Ovary (tissue), 9 donors: ENCODE results near the gene CLEC3A. TPM values are rescaled to one million over a fixed set of nuclear protein-coding genes. Genes with fewer than 3 reads are reported as not detected.

Source experiments
- DNase-seq, 5 donors: peaks; one replicate each; pipeline ENCODE4 v3.0.0-alpha.2; 2019 to 2020
- H3K27ac ChIP-seq, 2 donors: fragments of 200-600 bp; one replicate each; pipeline versions ENCODE4 v1.5.1 to v1.8.0; 2019 to 2022
- H3K27me3 ChIP-seq: fragments of 200-600 bp; one replicate; pipeline ENCODE4 v1.8.0; 2022
- H3K36me3 ChIP-seq: fragments of 200-600 bp; sonication (generic); one replicate; pipeline ENCODE4 v1.5.1; 2019
- H3K4me1 ChIP-seq: one replicate; pipeline ENCODE4 v1.8.1; 2013; ENCODE audit warnings: mild to moderate bottlenecking, moderate library complexity; ENCODE audit not compliant: insufficient read depth
- H3K4me3 ChIP-seq: fragments of 200-600 bp; sonication (generic); one replicate; pipeline ENCODE4 v1.5.1; 2017
- H3K9me3 ChIP-seq, 2 donors: fragments of 200-600 bp in 1 of 2; sonication (generic) in 1 of 2; one replicate each; pipeline versions ENCODE4 v1.5.1 to v1.8.1; 2013 to 2019; ENCODE audit warnings: mild to moderate bottlenecking in 1 of 2, moderate library complexity in 1 of 2
- CTCF ChIP-seq, 3 donors: fragments of 450-650 bp in 2 of 3; fragments of 200-600 bp in 1 of 3; IDR thresholded peaks; one replicate each; pipeline versions ENCODE4 v1.5.1 to v1.8.0; 2016 to 2022; ENCODE audit warnings: antibody characterized with exemption in 3 of 3, mild to moderate bottlenecking in 1 of 3
- EP300 ChIP-seq: sonication (generic); formaldehyde crosslinking; IDR thresholded peaks from one replicate; pipeline ENCODE4 v1.6.1; 2017; ENCODE audit warnings: antibody characterized with exemption
- POLR2A ChIP-seq: fragments of 450-650 bp; IDR thresholded peaks from one replicate; pipeline ENCODE4 v1.6.1; 2017; ENCODE audit warnings: antibody characterized with exemption, mild to moderate bottlenecking, moderate library complexity
- WGBS, 3 donors: extraction: QIAGEN DNeasy Blood & Tissue Kit in 1 of 3; methylation state at CpG; one replicate each; pipeline versions ENCODE4 v1.1.5 to v1.1.7; 2013 to 2017; 5-methylcytosine and 5-hydroxymethylcytosine counted together
- intact Hi-C, 4 donors: fragments of 100-400 bp; cut with DNase I; formaldehyde crosslinking; loops; one replicate each; pipeline versions ENCODE4 v1.11.0 to v1.15.1; 2022 to 2023
- polyA plus RNA-seq, 2 donors: library from polyadenylated mRNA; stranded (reverse); fragments of 200-250 nt in 1 of 2; fragments of 350-450 nt in 1 of 2; fragmentation: Illumina TruSeq in 1 of 2; extraction: RNeasy Lipid Tissue Mini Kit (QIAGEN cat#74804) in 1 of 2; gene quantifications; one replicate each; pipeline ENCODE4 v1.2.3, GENCODE V29; 2013 to 2014
- total RNA-seq, 7 donors: library from RNA; depleted of rRNA in 2 of 7; stranded (reverse); fragments of >200 nt in 2 of 7; fragmentation: NEBNext Ultra II Directional in 3 of 7; extraction: Animal tissue kit (Norgen Biotek cat#: 25700) in 3 of 7; gene quantifications; one replicate each; pipeline versions ENCODE4 v1.1.0 to v1.2.4, GENCODE V29; 2016 to 2023
- donor health status: DM: no; HTN: no; CAD: no; lungs with moderate emphysema.
- donor health status: DM: no; HTN: no; CAD: no.
- donor health status: Bipolar disorder and iron deficiency.
- donor health status: DM: yes; HTN: yes; CAD: no.
- donor health status: DM: no; HTN: no; CAD: no.
- donor health status: DM: yes; HTN: yes; CAD: no.

Gene CLEC3A
- total and polyA plus RNA-seq, 9 donors = not detected

DNA sequence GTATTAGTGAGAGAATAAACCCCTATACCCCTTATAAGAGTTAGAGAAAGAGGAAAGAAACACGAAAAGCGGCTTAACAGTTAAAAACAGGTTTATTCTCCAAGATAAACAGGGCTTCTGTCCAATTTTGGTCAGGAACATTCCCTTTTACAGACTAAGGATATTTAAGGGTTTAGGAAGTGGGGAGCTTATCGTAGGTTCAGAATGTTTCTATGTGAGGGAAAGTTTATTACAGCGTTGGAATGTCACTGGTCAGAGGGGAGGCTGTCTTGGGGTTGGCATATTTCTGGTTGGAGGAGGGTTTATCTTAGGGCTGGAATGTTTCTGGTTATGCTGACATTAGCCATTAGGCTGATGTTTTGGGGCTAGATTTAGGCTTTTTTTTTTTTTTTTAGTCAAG is 43.0 kb downstream of the CLEC3A start:
- Histone ChIP-seq H3K36me3 (no peaks in the 10 kb centered on the region), H3K4me3 (no peak overlapping the region), H3K4me1 (no peaks in the 10 kb centered on the region), H3K9me3 (no peaks in the 10 kb centered on the region), H3K27ac (no peak overlapping the region), H3K27me3 (no peaks in the 10 kb centered on the region)
- intact Hi-C loops = no loop called here
- no peak for TF ChIP-seq CTCF (IDR thresholded peaks at IDR 0.05)
- no peak for TF ChIP-seq EP300
- no peak for TF ChIP-seq POLR2A
- 6 to 11% (median 10%) methylated on average over 4 of the region's 4 CpGs for WGBS, 3 donors
- DNase-seq = no peak

DNA sequence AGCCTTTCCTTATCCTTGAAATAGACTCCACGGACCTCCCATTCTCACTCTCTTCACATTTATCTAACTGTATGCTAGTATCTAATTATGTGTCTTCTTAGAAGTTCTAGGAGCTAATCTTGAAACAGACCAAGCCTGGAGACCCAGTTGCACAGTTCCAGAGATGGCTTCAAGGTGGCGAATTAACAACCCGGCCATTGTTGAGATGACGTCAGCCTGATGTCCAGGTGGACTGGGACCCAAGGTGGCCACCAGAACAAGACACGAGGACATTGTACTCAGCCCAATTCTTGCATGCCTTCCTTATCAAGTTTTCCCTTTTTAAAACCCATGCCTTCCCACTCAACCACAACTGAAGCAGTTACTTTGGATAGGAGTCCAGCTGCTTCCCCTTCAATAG is 47.6 kb downstream of the CLEC3A start:
- Histone ChIP-seq H3K27me3 (no peaks in the 10 kb centered on the region), H3K4me1 (no peaks in the 10 kb centered on the region), H3K27ac (no peak overlapping the region), H3K4me3 (no peak overlapping the region), H3K36me3 (no peaks in the 10 kb centered on the region), H3K9me3 (no peaks in the 10 kb centered on the region)
- 85 to 88% (median 87%) methylated on average over 5 of the region's 5 CpGs for WGBS, 3 donors
- intact Hi-C loops = no loop called here
- no peak for TF ChIP-seq CTCF (IDR thresholded peaks at IDR 0.05)
- no peak for TF ChIP-seq EP300
- no peak for TF ChIP-seq POLR2A
- DNase-seq = no peak

GRCh38 chr16:78072275-78072674 is 49.9 kb downstream of the CLEC3A start:
- no peaks in the 10 kb centered on the region for H3K27me3 ChIP-seq
- no peak overlapping the region for H3K27ac ChIP-seq
- no peak overlapping the region for H3K4me3 ChIP-seq
- no peaks in the 10 kb centered on the region for H3K36me3 ChIP-seq
- intact Hi-C loops = no loop called here
- 31 to 55% (median 32%) methylated on average over 5 of the region's 5 CpGs for WGBS, 3 donors
- H3K9me3 ChIP-seq = no peaks in the 10 kb centered on the region
- H3K4me1 ChIP-seq = no peaks in the 10 kb centered on the region
- TF ChIP-seq POLR2A = no peak
- TF ChIP-seq EP300 = no peak
- no peak for TF ChIP-seq CTCF (IDR thresholded peaks at IDR 0.05)
- no peak for DNase-seq

- TF ChIP-seq POLR2A (no peak), CTCF (IDR thresholded peaks at IDR 0.05) (no peak), EP300 (no peak)
- H3K27me3 ChIP-seq = no peaks in the 10 kb centered on the region
- H3K36me3 ChIP-seq = no peaks in the 10 kb centered on the region
- H3K4me1 ChIP-seq = no peaks in the 10 kb centered on the region
- intact Hi-C loops = no loop called here
- no peak overlapping the region for H3K4me3 ChIP-seq
- no peaks in the 10 kb centered on the region for H3K9me3 ChIP-seq
- WGBS, 3 donors = 60 to 83% (median 78%) methylated on average over 3 of the region's 3 CpGs
- DNase-seq = no peak
- H3K27ac ChIP-seq = no peak overlapping the region
Measured at GRCh38 chr16:78075800-78076199, 53.5 kb downstream of the CLEC3A start.

DNA sequence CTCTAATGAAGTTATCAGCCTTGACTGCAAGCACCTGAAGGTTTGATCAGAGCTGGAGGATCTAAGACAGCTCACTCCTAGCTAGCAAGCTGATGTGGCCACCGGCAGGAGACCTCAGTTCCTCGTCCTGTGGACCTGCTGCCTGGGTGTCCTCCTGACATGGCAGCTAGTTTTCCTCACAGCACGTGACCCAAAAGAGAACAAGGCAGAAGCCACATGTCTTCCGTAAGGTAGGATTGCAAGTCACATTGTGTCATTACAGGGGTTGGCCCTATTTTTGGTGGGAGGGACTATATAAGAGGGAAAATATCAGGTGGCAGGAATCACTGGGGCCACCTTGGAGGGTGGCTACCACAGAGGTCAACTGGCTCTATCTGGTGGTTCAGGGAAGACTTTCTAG is 59.0 kb downstream of the CLEC3A start:
- intact Hi-C loops = no loop called here
- DNase-seq = no peak
- TF ChIP-seq CTCF (IDR thresholded peaks at IDR 0.05) (no peak), POLR2A (no peak), EP300 (no peak)
- 93 to 95% (median 94%) methylated on average over 4 of the region's 4 CpGs for WGBS, 3 donors
- Histone ChIP-seq H3K27me3 (no peaks in the 10 kb centered on the region), H3K4me1 (no peaks in the 10 kb centered on the region), H3K27ac (no peak overlapping the region), H3K4me3 (no peak overlapping the region), H3K36me3 (no peaks in the 10 kb centered on the region), H3K9me3 (no peaks in the 10 kb centered on the region)
